Endothelial cell of umbilical vein (primary cell): ENCODE results near the gene CKB.

Experiments
- JUN ChIP-seq: IDR thresholded peaks from 2 replicates; pipeline ENCODE4 v1.6.1; 2011; ENCODE audit warnings: borderline replicate concordance, low read depth; ENCODE audit not compliant: insufficient read length, insufficient read depth
- POLR2AphosphoS5 ChIP-seq: IDR thresholded peaks from 2 replicates; pipeline ENCODE4 v1.6.1; 2012; ENCODE audit warnings: low read depth, mild to moderate bottlenecking, control low read depth, low read length, moderate library complexity; ENCODE audit not compliant: insufficient read depth
- TF ChIP-seq, protein P1 (sequence below), 2 donors: IDR thresholded peaks; 1 replicate in 1 of 2; 2 replicates in 1 of 2; pipeline ENCODE4 v1.5.1; 2011; ENCODE audit warnings: low read length in 2 of 2, mild to moderate bottlenecking in 2 of 2, moderate library complexity in 2 of 2, control low read depth in 1 of 2, inconsistent platforms in 1 of 2, low read depth in 1 of 2; ENCODE audit not compliant: insufficient read depth in 1 of 2; ENCODE audit errors: extremely low read depth in 1 of 2

GRCh38 chr14:103552846-103553210 is 30.2 kb upstream of the CKB start:
- TF ChIP-seq, protein P1, sequence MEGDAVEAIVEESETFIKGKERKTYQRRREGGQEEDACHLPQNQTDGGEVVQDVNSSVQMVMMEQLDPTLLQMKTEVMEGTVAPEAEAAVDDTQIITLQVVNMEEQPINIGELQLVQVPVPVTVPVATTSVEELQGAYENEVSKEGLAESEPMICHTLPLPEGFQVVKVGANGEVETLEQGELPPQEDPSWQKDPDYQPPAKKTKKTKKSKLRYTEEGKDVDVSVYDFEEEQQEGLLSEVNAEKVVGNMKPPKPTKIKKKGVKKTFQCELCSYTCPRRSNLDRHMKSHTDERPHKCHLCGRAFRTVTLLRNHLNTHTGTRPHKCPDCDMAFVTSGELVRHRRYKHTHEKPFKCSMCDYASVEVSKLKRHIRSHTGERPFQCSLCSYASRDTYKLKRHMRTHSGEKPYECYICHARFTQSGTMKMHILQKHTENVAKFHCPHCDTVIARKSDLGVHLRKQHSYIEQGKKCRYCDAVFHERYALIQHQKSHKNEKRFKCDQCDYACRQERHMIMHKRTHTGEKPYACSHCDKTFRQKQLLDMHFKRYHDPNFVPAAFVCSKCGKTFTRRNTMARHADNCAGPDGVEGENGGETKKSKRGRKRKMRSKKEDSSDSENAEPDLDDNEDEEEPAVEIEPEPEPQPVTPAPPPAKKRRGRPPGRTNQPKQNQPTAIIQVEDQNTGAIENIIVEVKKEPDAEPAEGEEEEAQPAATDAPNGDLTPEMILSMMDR (IDR thresholded peaks at IDR 0.05; ENCODE audit: extremely low read depth in 1 of 2, insufficient read depth in 1 of 2, low read depth in 1 of 2, low read length in 2 of 2), result no peak
- TF ChIP-seq POLR2AphosphoS5 (no peak), JUN (no peak)
